HL-60 (cell line): ENCODE measurements around the gene UBE2S.

Experiments
- DNase-seq, 2 experiments: peaks; one replicate each; pipeline ENCODE4 v3.0.0-alpha.2; 2010 to 2020; ENCODE audit warnings: low read depth in 1 of 2, low spot score in 1 of 2
- H3K27ac ChIP-seq: fragments of 250-450 bp; sonication (Bioruptor Pico); replicated peaks from 2 replicates; pipeline ENCODE4 v1.5.1; 2020; ENCODE audit warnings: mild to moderate bottlenecking, moderate library complexity
- H3K27me3 ChIP-seq: fragments of 250-450 bp; sonication (Bioruptor Pico); 2 replicates; pipeline ENCODE4 v1.5.1; 2021; ENCODE audit warnings: mild to moderate bottlenecking, moderate library complexity; ENCODE audit not compliant: insufficient read depth, poor library complexity, severe bottlenecking
- H3K4me3 ChIP-seq: replicated peaks from 2 replicates; pipeline ENCODE4 v1.5.1; 2011; ENCODE audit warnings: mild to moderate bottlenecking, control low read depth, low read length; ENCODE audit not compliant: insufficient read depth
- CTCF ChIP-seq: IDR thresholded peaks from one replicate; pipeline ENCODE4 v1.5.1; 2011; ENCODE audit warnings: low read length, control low read depth, inconsistent platforms; ENCODE audit not compliant: insufficient read depth
- GABPA ChIP-seq: IDR thresholded peaks from 2 replicates; pipeline ENCODE4 v1.6.1; 2012; ENCODE audit warnings: low read depth
- POLR2AphosphoS5 ChIP-seq: IDR thresholded peaks from 2 replicates; pipeline ENCODE4 v1.6.1; 2012; ENCODE audit warnings: low read depth
- REST ChIP-seq: IDR thresholded peaks from 2 replicates; pipeline ENCODE4 v1.6.1; 2012; ENCODE audit warnings: low read depth; ENCODE audit not compliant: insufficient replicate concordance
- SPI1 ChIP-seq: IDR thresholded peaks from 2 replicates; pipeline ENCODE4 v1.6.1; 2012; ENCODE audit warnings: low read depth, mild to moderate bottlenecking, borderline replicate concordance

Gene UBE2S

GRCh38 chr19:55373306-55373992 is 34.1 kb downstream of the UBE2S start:
- TF ChIP-seq CTCF (no peak), REST (no peak), POLR2AphosphoS5 (no peak), SPI1 (no peak), GABPA (no peak)
- DNase-seq: no peak
- Histone ChIP-seq H3K27me3 (peaks cover 56% of the 10 kb centered on the region), H3K27ac (no peak overlapping the region), H3K4me3 (no peak overlapping the region)

- TF ChIP-seq SPI1 (no peak), GABPA (no peak), POLR2AphosphoS5 (no peak), CTCF (no peak), REST (no peak)
- H3K27ac ChIP-seq: no peak overlapping the region
- DNase-seq: no peak
- peaks cover 54% of the 10 kb centered on the region for H3K27me3 ChIP-seq
- H3K4me3 ChIP-seq: no peak overlapping the region
Measured at GRCh38 chr19:55372316-55373081, 35.1 kb downstream of the UBE2S start.

GRCh38 chr19:55370305-55370988 is 37.1 kb downstream of the UBE2S start, which contains the start of gene IL11:
TSS of gene IL11 (minus strand) at chr19:55370463. CDS start at chr19:55370310, 153 bp downstream.
- Histone ChIP-seq H3K4me3 (no peak within 1 kb of the TSS), H3K27ac (no peak within 1 kb of the TSS), H3K27me3 (peaks cover 43% of the 10 kb centered on the region)
- no peak for DNase-seq
- TF ChIP-seq SPI1: no peak
- TF ChIP-seq REST: no peak
- no peak for TF ChIP-seq POLR2AphosphoS5
- TF ChIP-seq GABPA: no peak
- no peak for TF ChIP-seq CTCF
